ENCODE data around the gene CSRP1. TPM values are rescaled to one million over a fixed set of nuclear protein-coding genes. Genes with fewer than 3 reads are reported as not detected.

CSRP1 gene
- total RNA-seq, 1 experiment from 2014 or later: 14.3 TPM

GRCh38 chr1:201444792-201445191 lies 62.1 kb downstream of the CSRP1 start:
- ATAC-seq: no peak

GRCh38 chr1:201443747-201444146 lies 63.2 kb downstream of the CSRP1 start:
- POLR2A ChIA-PET: no interaction called here
- Mint-ChIP-seq H3K27ac (no peak overlapping the region), H3K4me1 (peaks cover 20% of the 10 kb centered on the region), H3K4me3 (no peak overlapping the region), H3K36me3 (no peaks in the 10 kb centered on the region), H3K9me3 (peaks cover 10% of the 10 kb centered on the region), H3K27me3 (ENCODE audit: low read depth) (peaks cover 3% of the 10 kb centered on the region; the same call in 1 of the 2 replicates)
- CTCF ChIA-PET: interaction anchor here (0.6 to 4.1 kb wide), 5 partner anchors 25 to 97 kb away, joined by 3 to 21 read pairs (median 3); partner anchors contain the start of gene PHLDA3
- TF ChIP-seq AR (CRISPR knock-in tag; IDR thresholded peaks at IDR 0.05) (no peak), SMAD4 (CRISPR knock-in tag; IDR thresholded peaks at IDR 0.05) (no peak), TEAD4 (CRISPR knock-in tag; IDR thresholded peaks at IDR 0.05) (no peak), NR3C1 (CRISPR knock-in tag; conservative IDR thresholded peaks at IDR 0.05; ENCODE audit: low read depth) (no peak)
- TF ChIP-seq, protein P1, sequence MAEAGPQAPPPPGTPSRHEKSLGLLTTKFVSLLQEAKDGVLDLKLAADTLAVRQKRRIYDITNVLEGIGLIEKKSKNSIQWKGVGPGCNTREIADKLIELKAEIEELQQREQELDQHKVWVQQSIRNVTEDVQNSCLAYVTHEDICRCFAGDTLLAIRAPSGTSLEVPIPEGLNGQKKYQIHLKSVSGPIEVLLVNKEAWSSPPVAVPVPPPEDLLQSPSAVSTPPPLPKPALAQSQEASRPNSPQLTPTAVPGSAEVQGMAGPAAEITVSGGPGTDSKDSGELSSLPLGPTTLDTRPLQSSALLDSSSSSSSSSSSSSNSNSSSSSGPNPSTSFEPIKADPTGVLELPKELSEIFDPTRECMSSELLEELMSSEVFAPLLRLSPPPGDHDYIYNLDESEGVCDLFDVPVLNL (CRISPR knock-in tag; IDR thresholded peaks at IDR 0.05; ENCODE audit: borderline replicate concordance, low read depth): no peak
- ATAC-seq: no peak
- DNase-seq (ENCODE audit: low spot score): no peak

More at GRCh38 chr1:201444792-201445191, 62.1 kb downstream of the CSRP1 start:
- H3K4me3 Mint-ChIP-seq: no peak overlapping the region
- H3K27ac Mint-ChIP-seq: no peak overlapping the region
- CTCF ChIA-PET: interaction anchor here (1.1 to 8.3 kb wide), 4 partner anchors 9 to 68 kb away, joined by 3 to 264 read pairs (median 74); no protein-coding TSS in a partner anchor
- TF ChIP-seq CDX4 (CRISPR knock-in tag; IDR thresholded peaks at IDR 0.05; ENCODE audit: borderline replicate concordance) (no peak), CBFB (CRISPR knock-in tag; IDR thresholded peaks at IDR 0.05; ENCODE audit: low read depth) (no peak), ZNF416 (CRISPR knock-in tag; IDR thresholded peaks at IDR 0.05) (no peak), HMGXB4 (CRISPR knock-in tag; IDR thresholded peaks at IDR 0.05) (no peak), JAZF1 (CRISPR knock-in tag; IDR thresholded peaks at IDR 0.05) (no peak), USF1 (CRISPR knock-in tag; IDR thresholded peaks at IDR 0.05) (no peak), ZNF671 (CRISPR knock-in tag; IDR thresholded peaks at IDR 0.05) (no peak), OVOL2 (CRISPR knock-in tag; IDR thresholded peaks at IDR 0.05; ENCODE audit: borderline replicate concordance) (no peak), EMX1 (CRISPR knock-in tag; IDR thresholded peaks at IDR 0.05) (no peak), NFE2L1 (CRISPR knock-in tag; IDR thresholded peaks at IDR 0.05) (no peak), ZNF138 (CRISPR knock-in tag; conservative IDR thresholded peaks at IDR 0.05) (no peak)
- DNase-seq (ENCODE audit: low spot score): no peak
- POLR2A ChIA-PET: interaction anchor here (1.2 kb wide), 1 partner anchor 36 kb away, joined by 3 read pairs; no protein-coding TSS in a partner anchor
- H3K9me3 Mint-ChIP-seq: peaks cover 10% of the 10 kb centered on the region
- peaks cover 3% of the 10 kb centered on the region; the same call in 1 of the 2 replicates for H3K27me3 Mint-ChIP-seq (ENCODE audit: low read depth)
- peaks cover 26% of the 10 kb centered on the region for H3K4me1 Mint-ChIP-seq
- no peaks in the 10 kb centered on the region for H3K36me3 Mint-ChIP-seq
